ENCODE data around the gene SLC22A8.
"Not testable (repeated sequence)": the region's sequence is repeated elsewhere in the genome, so short reads cannot be mapped to it uniquely, and the experiment has no call there.

SLC22A8 gene

DNA sequence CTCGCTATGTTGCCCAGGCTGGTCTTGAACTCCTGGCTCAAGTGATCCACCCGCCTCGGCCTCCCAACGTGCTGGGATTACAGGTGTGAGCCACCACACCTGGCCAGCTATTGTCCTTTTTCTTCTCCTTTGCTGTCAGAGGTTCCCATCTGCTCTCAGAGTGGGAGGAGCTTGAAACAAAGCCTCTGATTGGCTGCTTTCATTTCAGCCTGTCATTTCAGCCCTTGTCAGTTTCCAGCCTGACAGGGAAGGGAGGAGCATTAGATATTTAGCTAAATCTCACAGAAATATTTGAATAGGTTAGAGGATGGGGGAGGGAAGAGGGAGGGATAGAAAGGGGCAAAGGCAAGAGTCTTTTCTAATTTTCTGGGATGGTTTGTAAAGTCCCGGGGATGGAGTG, 39.5 kb downstream of the SLC22A8 start:
- CTCF ChIA-PET: interaction anchor here (1.1 to 4.0 kb wide), 3 partner anchors 45 to 69 kb away, joined by 3 to 35 read pairs (median 7); no protein-coding TSS in a partner anchor
- Mint-ChIP-seq H3K4me1 (no peaks in the 10 kb centered on the region), H3K36me3 (no peaks in the 10 kb centered on the region), H3K27me3 (peaks cover 36% of the 10 kb centered on the region), H3K9me3 (no peaks in the 10 kb centered on the region), H3K27ac (no peak overlapping the region), H3K4me3 (no peak overlapping the region)
- DNase-seq: no peak

DNA sequence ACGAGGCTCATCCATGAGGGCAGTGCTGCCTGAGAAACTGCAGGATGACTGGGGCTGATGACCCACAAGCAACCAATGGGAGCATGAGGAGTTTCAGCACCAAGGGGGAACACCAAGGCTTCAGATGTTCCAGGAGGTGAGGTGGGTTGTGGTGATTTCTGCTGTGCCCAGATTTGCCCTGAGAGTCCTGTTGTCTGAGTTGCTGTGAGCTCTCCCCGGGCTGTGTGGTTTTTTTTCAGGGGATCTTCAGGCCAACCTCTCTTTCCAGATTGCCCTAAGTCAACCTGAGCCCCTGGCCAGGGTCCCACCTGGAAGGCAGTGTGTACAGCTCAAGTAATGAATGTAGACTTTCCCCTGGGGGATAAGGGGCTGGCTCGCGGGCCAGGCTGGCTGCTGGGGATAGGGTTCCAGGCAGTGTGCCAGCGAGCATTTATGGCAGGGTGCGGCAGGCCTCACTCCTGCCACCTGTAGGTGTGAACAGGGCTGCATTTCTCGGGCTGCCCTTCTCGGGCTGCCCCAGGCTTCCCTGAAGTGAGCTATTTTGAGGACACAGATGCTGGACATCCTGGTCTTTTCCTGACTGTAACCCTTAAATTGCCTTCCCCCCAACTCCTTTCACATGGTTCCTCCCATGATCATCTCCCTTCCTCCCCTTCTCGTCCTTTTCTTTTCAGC, 40.7 kb downstream of the SLC22A8 start:
- H3K9me3 Mint-ChIP-seq: no peaks in the 10 kb centered on the region
- peak; percentile 26 for DNase-seq
- H3K36me3 Mint-ChIP-seq: no peaks in the 10 kb centered on the region
- no peak overlapping the region for H3K4me3 Mint-ChIP-seq
- no peak overlapping the region for H3K27ac Mint-ChIP-seq
- H3K4me1 Mint-ChIP-seq: no peaks in the 10 kb centered on the region
- H3K27me3 Mint-ChIP-seq: peaks cover 36% of the 10 kb centered on the region
- CTCF ChIA-PET: interaction anchor here (0.7 to 4.0 kb wide), 5 partner anchors 12 to 68 kb away, joined by 3 to 35 read pairs (median 3); no protein-coding TSS in a partner anchor

DNA sequence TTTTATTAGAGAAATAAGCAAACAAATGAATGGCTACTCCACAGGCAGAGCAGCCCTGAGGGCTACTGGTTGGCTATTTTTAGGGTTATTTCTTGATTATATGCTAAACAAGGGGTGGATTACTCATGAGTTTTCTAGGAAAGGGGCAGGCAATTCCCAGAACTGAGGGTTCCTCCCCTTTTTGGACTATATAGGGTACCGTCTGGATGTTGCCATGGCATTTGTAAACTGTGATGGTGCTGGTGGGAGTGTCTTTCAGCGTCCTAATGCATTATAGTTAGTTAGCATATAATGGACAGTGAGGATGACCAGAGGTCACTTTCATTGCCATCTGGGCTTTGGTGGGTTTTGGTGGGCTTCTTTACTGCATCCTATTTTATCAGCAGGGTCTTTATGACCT, 50.1 kb downstream of the SLC22A8 start:
- CTCF ChIA-PET: no interaction called here
- H3K27ac Mint-ChIP-seq: no peak overlapping the region
- no peaks in the 10 kb centered on the region for H3K9me3 Mint-ChIP-seq
- DNase-seq: no peak
- H3K4me1 Mint-ChIP-seq: no peaks in the 10 kb centered on the region
- no peak overlapping the region for H3K4me3 Mint-ChIP-seq
- peaks cover 13% of the 10 kb centered on the region for H3K27me3 Mint-ChIP-seq
- H3K36me3 Mint-ChIP-seq: no peaks in the 10 kb centered on the region

DNA sequence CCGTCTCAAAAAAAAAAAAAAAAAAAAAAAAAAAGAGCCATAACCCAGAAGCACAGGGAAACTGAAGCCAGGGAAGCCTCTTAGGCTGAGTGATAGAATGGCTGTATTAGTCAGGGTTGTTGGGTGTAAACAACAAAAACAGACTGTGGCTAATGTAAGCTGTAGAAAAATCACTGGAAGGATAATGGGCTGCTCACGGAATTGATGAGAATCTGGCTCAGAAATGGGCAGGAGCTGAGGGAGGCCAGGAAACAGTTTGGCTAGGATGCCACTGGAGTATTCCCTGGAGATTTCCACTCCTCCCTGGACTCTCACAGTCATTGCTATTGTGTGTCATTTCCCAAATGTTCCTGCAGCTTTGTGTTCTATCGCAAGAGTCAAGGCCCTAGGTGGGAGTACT, 53.2 kb downstream of the SLC22A8 start:
- Mint-ChIP-seq H3K9me3 (no peaks in the 10 kb centered on the region), H3K4me3 (no peak overlapping the region), H3K27ac (no peak overlapping the region), H3K36me3 (no peaks in the 10 kb centered on the region), H3K27me3 (peaks cover 10% of the 10 kb centered on the region), H3K4me1 (peaks cover 3% of the 10 kb centered on the region)
- CTCF ChIA-PET: interaction anchor here (0.6 kb wide), 1 partner anchor 755 kb away, joined by 3 read pairs; no protein-coding TSS in a partner anchor
- no peak for DNase-seq

DNA sequence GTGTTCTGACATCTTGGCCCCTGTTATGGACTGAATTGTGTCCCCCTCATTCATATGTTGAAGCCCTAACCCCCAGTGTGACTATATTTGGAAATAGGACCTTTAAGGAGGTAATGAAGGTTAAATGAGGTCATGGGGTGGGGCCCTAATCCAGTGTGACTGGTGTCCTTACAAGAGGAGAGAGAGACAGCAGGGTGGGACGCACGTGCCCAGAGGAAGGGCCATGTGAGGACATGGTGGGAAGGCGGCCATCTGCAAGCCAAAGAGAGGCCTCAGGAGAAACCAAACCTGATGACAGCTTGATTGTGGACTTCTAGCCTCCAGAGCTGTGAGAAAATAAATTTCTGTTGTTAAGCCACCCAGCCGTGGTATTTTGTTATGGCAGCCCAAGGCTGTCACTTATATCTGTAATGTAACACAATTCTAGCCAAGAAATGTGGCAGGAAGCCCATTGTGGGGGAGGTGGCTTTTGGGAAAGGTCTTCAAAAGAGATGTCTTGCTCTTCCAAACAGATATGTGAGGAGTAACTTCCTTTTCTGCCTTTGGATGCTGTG, 54.5 kb downstream of the SLC22A8 start:
- DNase-seq: no peak
- Mint-ChIP-seq H3K27me3 (peaks cover under 1% of the 10 kb centered on the region), H3K4me1 (peaks cover 3% of the 10 kb centered on the region), H3K4me3 (no peak overlapping the region), H3K9me3 (no peaks in the 10 kb centered on the region), H3K36me3 (no peaks in the 10 kb centered on the region), H3K27ac (no peak overlapping the region)
- CTCF ChIA-PET: interaction anchor here (0.6 kb wide), 1 partner anchor 54 kb away, joined by 3 read pairs; no protein-coding TSS in a partner anchor

DNA sequence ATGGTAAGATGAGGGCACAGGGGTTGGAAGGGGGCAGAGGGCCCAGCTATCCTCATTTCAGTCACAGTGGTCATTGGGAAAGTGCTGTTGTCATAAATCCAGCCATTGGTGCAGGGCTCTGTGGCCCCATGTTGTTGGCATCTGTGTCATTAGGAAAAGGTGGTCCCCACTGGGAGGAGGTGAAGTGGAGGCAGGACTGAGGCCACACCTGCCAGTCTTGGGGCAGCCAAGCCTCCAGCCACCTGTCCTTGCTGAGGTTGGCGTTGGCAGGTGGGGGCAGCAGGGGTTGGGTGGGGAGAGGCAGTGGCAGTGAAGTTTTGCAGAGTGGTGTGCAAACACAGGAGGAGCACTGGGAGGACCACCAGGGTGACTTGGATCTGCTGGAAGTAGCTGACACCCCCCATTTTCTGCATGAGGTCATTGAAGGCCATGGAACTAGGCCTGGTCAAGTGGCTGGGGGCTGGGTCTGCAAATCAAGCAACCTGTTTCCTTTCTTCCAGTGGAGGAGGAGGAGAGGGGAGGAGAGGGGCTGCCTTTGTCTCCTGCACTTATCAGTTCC, 56.1 kb downstream of the SLC22A8 start:
- Mint-ChIP-seq H3K27me3 (peaks cover 5% of the 10 kb centered on the region), H3K9me3 (no peaks in the 10 kb centered on the region), H3K4me3 (no peak overlapping the region), H3K4me1 (peaks cover 3% of the 10 kb centered on the region), H3K36me3 (no peaks in the 10 kb centered on the region), H3K27ac (no peak overlapping the region)
- CTCF ChIA-PET: no interaction called here
- DNase-seq: no peak

DNA sequence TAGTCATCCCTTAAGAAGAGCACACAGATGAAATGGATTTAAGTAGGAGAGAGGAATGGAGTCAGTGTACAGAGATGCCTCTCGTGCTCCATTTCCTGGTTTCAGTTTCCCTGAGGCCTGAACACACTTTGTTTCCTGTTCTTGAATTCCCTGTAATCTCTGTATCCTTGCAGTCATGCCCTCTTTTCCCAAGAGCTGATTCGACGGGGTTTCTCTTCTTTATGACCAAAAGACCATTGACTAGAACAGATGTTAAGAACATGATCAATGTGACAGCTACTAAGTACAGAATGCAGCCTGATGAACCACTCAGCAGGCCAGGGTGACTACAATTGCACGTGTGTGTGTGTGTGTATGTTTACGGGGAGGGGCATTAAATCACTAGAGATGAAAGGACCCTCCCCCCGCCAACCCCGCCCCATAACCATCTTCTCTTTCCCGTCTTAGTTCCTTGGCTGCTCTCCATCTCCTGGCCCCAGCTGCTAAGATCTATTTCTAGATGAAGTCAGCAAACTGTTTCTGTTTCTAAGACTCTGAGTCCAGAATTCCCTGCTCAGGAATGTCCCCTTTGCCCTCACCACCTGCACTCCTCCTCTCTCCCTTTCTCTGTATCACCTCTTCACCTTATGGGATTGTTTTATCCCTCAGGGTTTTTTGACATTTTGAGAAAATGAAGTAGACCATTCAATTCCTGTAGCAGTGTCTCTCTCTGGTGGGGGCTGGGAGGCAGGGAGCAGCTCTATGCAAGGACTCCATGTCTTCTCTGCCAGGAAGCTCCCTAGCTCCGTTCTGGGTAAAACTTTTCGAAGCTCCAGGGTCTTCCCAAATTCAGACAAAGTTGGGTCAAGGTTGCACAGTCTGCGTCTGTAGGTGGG, 56.9 kb downstream of the SLC22A8 start:
- Mint-ChIP-seq H3K36me3 (no peaks in the 10 kb centered on the region), H3K4me1 (peaks cover 3% of the 10 kb centered on the region), H3K9me3 (no peaks in the 10 kb centered on the region), H3K27ac (no peak overlapping the region), H3K27me3 (peaks cover 9% of the 10 kb centered on the region), H3K4me3 (no peak overlapping the region)
- DNase-seq: no peak
- CTCF ChIA-PET: no interaction called here

DNA sequence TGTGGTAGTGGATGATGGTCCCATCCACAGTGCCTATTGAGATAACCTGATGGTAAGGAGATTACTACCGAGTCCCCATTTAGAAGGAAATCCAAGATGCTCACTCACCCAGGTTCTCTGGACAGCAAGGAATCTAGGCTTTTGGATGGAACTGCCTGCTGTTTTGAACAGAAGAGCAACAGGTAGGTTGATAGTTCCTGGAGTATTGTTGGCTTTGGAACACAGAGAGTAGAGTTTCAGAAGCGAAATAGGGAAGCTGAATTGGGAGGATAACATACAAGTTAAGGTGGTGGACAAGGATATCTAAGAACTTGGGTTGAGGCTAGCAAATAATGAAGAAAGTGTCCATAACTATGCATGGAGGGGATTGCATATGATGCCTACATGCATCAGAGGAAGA, 58.5 kb downstream of the SLC22A8 start:
- no peaks in the 10 kb centered on the region for H3K36me3 Mint-ChIP-seq
- CTCF ChIA-PET: no interaction called here
- H3K27ac Mint-ChIP-seq: no peak overlapping the region
- peaks cover 3% of the 10 kb centered on the region for H3K4me1 Mint-ChIP-seq
- H3K9me3 Mint-ChIP-seq: no peaks in the 10 kb centered on the region
- no peak for DNase-seq
- no peak overlapping the region for H3K4me3 Mint-ChIP-seq
- peaks cover 15% of the 10 kb centered on the region for H3K27me3 Mint-ChIP-seq

DNA sequence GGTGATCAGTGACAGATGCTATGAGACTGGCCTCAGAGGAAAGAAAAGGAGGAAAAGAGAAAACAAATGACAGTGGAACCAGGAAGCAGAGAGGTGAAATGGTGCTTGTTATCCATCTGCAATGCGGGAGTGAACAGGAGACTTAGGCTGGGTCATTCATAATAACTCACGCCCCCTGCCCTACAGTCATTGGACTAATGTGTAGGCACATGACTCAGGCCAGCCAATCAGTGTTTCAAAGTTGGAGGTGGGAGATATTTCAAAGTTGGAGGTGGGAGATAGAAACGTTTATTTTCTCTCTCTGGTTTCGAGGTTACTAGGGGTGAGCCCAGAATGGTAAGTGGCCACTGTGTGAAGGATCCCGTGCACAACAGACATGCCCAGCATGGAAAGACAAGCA, 61.2 kb downstream of the SLC22A8 start:
- CTCF ChIA-PET: interaction anchor here (1.3 kb wide), 1 partner anchor 48 kb away, joined by 4 read pairs; no protein-coding TSS in a partner anchor
- Mint-ChIP-seq H3K27me3 (peaks cover 30% of the 10 kb centered on the region), H3K4me3 (no peak overlapping the region), H3K36me3 (no peaks in the 10 kb centered on the region), H3K27ac (no peak overlapping the region), H3K4me1 (peaks cover 3% of the 10 kb centered on the region), H3K9me3 (no peaks in the 10 kb centered on the region)
- no peak for DNase-seq

DNA sequence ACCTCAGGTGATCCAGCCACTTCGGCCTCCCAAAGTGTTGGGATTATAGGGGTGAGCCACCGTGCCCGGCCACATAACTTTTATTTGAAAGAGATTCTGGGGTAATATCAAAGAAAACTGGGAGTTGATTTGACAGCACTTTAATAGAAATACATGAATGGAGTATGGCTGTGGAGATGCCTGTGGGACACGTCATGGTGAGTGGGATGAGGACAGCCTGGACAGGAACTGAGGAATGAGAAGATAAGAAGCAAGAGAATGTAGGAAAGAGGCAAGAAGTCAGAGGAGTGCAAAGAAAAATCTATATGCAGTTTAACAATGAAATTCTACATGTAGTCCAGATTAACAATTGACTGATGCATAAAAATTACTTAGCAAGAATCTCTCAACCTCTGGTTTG, 61.8 kb downstream of the SLC22A8 start:
- H3K4me3 Mint-ChIP-seq: no peak overlapping the region
- peaks cover 37% of the 10 kb centered on the region for H3K27me3 Mint-ChIP-seq
- H3K27ac Mint-ChIP-seq: no peak overlapping the region
- CTCF ChIA-PET: no interaction called here
- no peaks in the 10 kb centered on the region for H3K9me3 Mint-ChIP-seq
- DNase-seq: no peak
- H3K36me3 Mint-ChIP-seq: no peaks in the 10 kb centered on the region
- H3K4me1 Mint-ChIP-seq: peaks cover under 1% of the 10 kb centered on the region

DNA sequence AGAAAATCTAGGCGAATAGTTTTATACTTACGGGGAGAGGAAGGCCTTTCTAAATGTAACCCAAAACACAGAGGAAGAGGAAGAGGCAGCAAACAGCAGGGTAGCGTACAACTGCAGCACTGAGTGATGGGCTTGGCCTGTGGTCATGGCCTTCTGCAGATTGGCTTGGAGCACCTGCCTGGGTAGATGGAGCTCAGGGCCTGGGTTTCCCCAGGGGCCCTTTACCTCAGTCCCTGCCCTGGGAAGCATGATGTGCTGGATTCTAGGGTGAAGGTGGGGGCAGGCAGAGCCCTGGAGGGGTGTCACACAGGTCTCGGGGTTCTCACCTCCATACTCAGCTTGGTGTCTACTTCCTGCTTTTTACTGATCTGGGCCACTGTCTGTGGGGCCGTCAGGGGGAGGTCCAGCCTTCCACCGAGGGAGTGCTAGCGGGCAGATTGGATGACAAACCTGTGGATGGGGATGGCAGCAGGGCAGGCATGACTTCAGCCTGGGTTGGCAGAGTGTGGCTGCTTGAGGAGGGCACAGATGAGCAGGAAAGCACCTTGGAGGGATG, 66.8 kb downstream of the SLC22A8 start:
- Mint-ChIP-seq H3K36me3 (no peaks in the 10 kb centered on the region), H3K27ac (no peak overlapping the region), H3K27me3 (peaks cover 37% of the 10 kb centered on the region), H3K4me1 (no peaks in the 10 kb centered on the region), H3K9me3 (no peaks in the 10 kb centered on the region), H3K4me3 (no peak overlapping the region)
- DNase-seq: no peak
- CTCF ChIA-PET: no interaction called here

DNA sequence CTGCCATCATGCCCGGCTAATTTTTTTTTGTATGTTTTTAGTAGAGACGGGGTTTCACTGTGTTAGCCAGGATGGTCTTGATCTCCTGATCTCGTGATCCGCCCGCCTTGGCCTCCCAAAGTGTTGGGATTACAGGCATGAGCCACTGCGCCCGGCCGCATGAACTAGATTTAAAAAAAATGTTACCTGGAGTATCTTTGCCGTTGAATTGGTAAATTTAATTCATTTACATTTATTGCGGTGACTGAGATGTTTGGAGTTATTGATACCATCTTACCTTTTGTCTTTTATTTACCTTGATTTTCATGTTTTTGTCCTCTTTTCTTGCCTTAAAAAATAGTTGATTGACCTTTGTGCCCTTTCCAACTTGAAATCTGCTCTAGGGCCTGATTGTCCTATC, 70.1 kb downstream of the SLC22A8 start:
- H3K36me3 Mint-ChIP-seq, DNase-seq, H3K27ac Mint-ChIP-seq, H3K4me1 Mint-ChIP-seq, H3K4me3 Mint-ChIP-seq, H3K9me3 Mint-ChIP-seq, CTCF ChIA-PET: not testable (repeated sequence)
- peaks cover 29% of the 10 kb centered on the region for H3K27me3 Mint-ChIP-seq
